ENCODE data around the gene B4GALNT1.
A peak's percentile ranks its signal among the peaks of the same experiment; 100 is the strongest.
"Not testable (repeated sequence)": the region's sequence is repeated elsewhere in the genome, so short reads cannot be mapped to it uniquely, and the experiment has no call there.

The B4GALNT1 gene

DNA sequence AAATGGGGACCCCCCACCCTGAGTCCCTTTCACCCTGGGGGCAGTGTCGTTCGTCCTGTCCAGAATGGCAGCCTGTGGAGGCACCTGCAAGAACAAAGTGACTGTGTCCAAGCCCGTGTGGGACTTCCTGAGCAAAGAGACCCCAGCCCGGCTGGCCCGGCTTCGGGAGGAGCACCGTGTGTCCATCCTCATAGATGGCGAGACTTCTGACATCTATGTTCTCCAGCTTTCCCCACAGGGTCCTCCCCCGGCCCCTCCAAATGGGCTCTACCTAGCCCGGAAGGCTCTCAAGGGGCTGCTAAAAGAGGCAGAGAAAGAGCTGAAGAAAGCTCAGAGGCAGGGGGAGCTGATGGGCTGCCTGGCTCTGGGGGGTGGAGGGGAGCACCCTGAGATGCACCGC, 26.2 kb downstream of the B4GALNT1 start:
- no peak for DNase-seq

DNA sequence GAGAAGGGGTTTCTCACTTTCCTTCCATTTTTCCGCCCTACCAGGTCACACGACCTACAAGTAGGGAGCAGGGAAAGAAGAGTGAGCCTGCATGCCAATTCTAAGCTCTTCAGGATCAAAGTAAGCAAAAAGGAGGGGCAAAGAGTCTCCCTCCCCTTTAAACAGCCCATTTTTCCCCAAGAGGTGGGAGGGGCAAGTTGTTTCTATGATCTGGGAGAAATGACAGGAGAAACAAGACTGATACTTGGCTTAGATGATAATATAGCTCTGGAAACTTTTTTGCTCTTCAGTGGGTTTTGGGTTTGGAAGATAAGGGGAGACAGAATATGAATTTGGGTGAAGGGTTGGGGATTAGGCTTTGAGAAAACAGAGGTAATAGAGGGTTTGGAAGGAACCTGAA, 26.6 kb downstream of the B4GALNT1 start:
- no peak for DNase-seq

- no peak for DNase-seq
Measured at GRCh38 chr12:57605811-57606311, 27.1 kb downstream of the B4GALNT1 start.

- no peak for DNase-seq
Measured at GRCh38 chr12:57604992-57605810, 27.8 kb downstream of the B4GALNT1 start.

GRCh38 chr12:57604454-57604991, 28.5 kb downstream of the B4GALNT1 start, which contains the start of gene DTX3:
TSS of gene DTX3 (plus strand) at chr12:57604824. CDS start at chr12:57606518, 1,694 bp downstream.
- DNase-seq: peak; percentile 50

DNA sequence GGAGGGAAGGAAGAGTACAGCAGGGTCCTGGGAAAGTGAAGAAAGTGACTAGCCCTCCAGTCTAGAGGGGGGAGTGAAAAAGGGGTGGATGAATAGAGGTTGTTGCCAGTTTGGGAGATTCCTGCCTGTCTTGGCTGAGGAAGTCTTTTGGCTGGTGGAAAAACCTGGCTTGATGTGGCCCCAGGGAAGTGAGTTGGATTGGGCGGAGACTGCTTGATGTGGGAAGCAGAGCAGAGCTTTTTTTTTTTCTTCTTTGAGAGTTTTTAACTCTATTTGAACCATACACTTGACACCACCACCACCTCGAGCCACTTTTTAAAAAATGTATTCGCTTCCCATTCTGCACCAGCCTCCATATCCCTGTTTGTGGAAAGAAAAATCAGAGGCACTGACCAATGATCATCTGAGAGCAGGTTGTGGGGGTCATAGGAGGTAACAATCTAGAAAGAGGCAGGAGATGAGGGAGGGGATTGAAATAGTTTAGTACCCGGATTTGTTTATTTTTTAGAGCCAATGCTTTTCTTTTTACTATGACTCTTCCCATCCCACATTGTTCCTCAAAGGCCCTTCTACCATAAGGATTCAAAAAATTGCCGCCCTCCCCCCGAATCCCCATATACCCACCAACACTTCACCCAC, 29.1 kb downstream of the B4GALNT1 start:
- no peak for DNase-seq

DNA sequence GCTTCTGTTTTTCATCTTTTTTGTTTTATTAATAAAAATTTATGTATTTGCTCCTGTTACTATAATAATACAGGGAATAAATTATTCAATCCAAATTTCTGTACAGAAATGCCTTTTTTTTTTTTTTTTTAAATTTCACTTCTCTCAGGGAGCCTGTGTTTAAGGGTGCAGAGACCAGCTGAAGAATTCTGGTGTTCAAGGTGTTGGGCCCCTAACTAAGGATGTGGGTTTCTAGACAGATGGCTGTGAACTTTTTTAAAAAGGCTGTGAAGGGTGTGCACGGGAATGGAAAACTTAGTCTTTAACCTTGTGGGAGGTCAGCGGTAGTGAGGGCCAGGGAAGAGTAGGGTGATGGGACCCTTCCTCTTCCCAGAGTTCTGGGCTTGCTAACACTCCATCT, 29.7 kb downstream of the B4GALNT1 start:
- DNase-seq: no peak

DNA sequence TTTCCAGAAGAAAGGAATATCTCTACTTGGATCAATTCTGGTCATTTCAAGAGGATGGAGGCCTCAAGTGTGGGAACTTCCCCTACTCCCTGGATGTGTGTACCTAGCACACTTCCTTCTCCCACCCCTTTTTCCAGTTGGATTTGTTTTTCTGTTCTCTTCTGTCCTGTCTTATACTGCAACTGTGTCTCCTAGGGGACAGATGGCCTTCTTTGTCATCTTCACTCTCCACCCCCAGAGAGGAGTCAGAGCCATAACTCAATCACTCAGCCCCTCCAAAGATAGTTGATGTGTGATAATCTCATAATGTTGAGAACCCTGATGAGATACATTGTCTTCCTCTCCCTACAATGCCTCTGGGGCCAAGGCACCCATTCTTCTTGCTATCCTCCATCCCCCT, 30.5 kb downstream of the B4GALNT1 start:
- DNase-seq: no peak

DNA sequence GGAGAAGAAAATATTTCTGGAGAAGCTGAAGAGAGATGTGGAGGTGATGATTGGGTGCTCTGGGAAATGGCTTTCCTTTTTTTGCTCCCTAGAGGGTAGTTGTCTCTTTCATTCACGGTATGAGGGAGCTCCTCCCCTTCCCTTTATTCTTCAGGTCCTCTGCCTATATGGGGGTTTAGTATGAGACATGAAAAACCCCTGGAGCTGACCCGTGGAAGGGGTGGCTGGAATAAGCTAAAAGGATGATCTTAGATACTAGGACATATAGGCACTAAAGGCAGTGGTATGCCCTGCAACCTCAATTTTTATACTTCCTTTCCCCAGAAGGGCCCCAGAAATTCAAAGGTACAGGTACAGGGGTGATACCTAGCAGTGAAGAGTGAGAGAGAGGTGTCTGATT, 32.6 kb downstream of the B4GALNT1 start:
- DNase-seq: no peak

DNA sequence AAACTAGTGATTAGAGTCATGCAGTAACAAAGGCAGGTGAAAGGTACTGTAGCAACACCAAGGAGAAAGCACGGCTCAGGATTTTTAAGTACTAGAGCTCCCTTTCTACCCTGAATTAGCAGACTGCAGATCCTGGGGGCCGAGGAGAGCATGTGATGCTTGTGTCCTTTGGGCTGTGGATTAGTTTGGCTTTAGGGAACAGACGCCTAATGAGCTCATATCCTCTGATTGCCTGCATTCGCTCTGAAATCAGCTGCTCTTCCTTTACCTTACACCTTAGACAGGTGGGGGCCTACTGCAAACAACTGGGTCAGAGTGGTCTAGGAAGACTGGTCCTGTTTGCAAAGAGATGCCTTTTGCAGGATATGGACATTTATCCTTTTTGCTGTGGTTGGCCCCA, 39.8 kb downstream of the B4GALNT1 start:
- no peak for DNase-seq

DNA sequence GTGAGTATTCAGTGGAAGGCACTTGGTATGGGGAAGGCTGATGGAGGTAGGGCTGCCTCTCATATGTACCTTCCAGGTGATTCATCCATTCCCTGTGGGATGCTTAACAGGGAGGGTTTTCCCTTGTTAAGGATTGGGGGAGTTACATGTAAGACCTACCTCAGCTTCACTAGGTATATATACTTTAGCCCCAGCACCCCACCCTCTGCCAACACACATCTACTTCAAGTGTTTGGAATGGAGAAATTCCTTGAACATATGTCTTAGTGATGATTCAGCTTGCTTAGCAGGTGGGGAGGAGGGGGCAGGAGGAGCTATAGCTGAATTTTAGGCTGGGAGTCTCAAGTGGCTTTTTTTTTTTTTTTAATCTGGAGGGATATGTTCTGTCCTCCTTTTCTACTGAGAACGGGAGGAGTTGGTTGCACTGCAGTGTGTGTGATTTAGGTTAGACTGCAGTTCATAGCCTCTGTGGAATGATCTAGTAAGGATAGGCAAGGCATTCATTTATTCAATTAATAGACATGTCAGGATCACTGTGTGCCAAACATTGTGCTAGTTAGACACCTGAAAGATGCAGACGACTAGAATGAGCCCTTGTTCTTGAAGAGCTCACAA, 40.3 kb downstream of the B4GALNT1 start:
- DNase-seq: no peak

DNA sequence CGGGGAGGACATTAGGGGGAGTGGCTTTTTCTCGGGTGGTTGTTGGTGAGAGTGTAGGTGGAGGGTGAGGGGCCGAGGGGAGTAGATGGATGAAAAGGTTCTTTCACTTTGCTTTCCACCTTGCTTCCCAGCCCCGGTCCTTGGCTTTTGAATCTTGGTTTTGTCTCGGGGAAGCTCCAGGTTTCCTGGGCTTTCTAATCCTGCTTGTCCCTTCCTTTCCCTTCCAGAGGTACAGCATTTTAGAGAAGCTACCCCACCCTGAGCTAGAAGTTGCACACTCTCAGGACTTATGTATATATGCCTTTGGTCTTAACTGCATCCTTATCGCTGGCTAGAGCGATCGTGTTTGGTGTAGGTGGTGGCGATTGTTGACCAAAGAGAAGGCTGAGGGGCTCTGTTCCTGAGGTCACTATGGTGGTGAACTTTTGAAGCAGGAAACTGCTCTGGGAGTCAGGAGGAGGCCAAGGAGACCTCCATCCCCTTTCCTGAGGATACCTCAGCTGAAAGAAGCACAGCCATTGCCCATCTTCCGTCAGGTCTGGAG, 41.1 kb downstream of the B4GALNT1 start:
- DNase-seq: no peak

DNA sequence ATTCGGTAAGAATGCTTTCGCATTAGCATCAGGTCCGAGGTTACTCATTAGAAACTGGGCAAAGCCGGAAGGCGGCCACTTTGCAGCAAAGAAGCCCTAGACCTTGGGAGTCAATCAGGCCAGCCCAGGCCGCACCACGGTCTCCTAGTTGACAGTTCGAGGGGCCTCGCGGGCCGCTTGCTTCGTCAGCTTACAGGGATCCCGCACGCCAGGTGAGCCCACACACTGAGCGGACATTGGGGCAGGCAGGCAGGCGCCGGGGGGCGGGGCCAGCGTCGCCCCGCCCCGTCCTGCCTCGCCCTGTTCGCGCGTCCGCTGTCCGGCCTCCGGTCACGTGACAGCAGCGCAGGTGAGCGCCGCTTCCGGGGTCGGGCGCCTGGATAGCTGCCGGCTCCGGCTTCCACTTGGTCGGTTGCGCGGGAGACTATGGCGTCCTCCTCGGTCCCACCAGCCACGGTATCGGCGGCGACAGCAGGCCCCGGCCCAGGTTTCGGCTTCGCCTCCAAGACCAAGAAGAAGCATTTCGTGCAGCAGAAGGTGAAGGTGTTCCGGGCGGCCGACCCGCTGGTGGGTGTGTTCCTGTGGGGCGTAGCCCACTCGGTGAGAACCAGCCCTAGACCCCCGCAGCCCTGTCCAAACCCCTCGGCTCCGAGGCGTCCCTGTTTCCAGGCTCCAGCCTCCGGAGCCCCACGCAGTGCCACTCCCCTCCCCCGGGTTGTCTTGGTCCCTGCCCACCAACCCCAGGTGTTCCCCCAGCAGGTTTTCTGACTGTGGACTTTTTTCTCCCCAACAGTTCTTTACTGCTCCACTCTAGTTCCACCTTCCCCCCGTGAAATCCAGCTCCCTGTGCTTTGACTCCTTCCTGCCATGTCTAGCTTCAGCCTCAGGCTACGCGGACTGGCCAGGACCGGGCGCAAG, 41.9 kb downstream of the B4GALNT1 start, which contains the start of gene PIP4K2C:
Gene PIP4K2C (plus strand): TSS at position 329 of the 918 bp plus-strand sequence. CDS start 98 bp downstream, at position 427.
- DNase-seq: peak; percentile 85

DNA sequence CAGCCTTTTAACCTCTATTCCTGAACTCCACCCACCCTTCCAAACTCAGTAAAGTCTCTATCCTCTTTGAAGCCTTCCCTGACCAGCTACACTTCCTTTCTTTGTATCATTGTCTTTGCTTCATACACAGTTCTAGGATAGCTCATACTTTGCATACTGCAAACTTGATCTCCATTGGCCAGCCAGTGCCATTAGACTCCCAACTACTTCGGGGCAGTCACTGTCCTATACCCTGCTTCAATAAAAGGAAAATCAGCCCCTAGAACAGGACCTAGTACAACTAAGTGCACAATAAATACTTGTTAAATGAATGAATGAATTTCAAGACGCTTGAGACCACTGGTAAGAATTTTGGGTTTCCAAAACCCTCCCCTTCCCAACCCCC, 42.5 kb downstream of the B4GALNT1 start:
- no peak for DNase-seq

- not testable (repeated sequence) for DNase-seq
Measured at GRCh38 chr12:57588951-57589610, 43.9 kb downstream of the B4GALNT1 start.

GRCh38 chr12:57586832-57587429, 46.1 kb downstream of the B4GALNT1 start:
- no peak for DNase-seq

GRCh38 chr12:57586128-57586527, 46.9 kb downstream of the B4GALNT1 start:
- DNase-seq: no peak

DNA sequence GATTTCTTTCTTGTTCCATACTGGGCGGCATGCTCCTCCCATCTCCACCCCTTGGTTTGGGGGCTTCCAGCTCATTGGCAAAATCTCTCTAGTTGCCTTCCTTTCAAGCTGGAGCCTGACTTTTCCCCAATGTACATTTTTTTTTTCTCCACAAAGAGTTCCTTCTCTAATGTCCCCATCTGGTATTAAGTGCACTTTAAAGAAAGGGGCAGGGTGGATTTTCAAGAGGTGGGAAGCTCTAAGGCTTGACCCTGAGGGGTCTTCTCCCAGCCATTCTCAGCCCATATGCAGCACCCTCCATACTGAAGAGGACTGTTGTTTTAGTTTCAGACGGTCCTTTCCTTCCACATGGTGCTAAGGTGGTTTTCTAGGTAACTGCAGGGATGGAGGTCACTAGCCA, 47.8 kb downstream of the B4GALNT1 start:
- no peak for DNase-seq

DNA sequence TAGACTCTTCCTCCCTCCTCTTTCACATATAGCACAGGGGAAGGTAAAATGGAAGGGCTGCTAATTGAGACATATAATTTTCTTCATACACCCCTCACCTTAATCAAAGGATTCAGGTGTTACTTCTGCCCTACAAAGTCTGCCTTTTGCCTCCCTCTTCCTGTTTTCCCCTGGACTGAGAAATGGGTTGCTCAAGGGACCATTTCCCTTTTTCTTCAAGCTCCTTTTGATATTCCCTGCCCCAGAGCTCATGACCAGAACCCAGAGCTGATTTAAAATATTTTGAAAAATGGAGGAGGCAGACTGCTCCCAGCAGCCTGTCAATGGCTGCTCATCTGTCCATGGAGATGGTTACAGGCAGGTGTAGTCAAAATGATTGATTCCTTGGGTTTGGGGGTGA, 48.3 kb downstream of the B4GALNT1 start:
- DNase-seq: no peak

- no peak for DNase-seq
Measured at GRCh38 chr12:57584050-57584449, 49.0 kb downstream of the B4GALNT1 start.
